Measurements from ENCODE around the gene PSRC1. TPM values are rescaled to one million over a fixed set of nuclear protein-coding genes. Genes with fewer than 3 reads are reported as not detected.

Gene PSRC1
- total RNA-seq, 1 experiment from 2014 or later: 60.3 TPM

GRCh38 chr1:109280862-109281261 lies 2.1 kb downstream of the PSRC1 start:
- Histone ChIP-seq H2BK20ac (ENCODE audit: low read depth, low read length, poor library complexity, severe bottlenecking) (no peak overlapping the region), H4K91ac (ENCODE audit: insufficient read length, low read depth, low read length) (no peak overlapping the region), H2BK120ac (ENCODE audit: low read depth, low read length, poor library complexity, severe bottlenecking) (no peak overlapping the region), H3K56ac (ENCODE audit: insufficient read length, low read depth, low read length) (no peak overlapping the region), H2BK5ac (ENCODE audit: insufficient read length, low read length) (no peak overlapping the region), H3K9me3 (ENCODE audit: control insufficient read depth, low read depth, low read length) (no peaks in the 10 kb centered on the region), H2BK12ac (ENCODE audit: insufficient read length, low read depth, low read length) (no peak overlapping the region), H3K4ac (ENCODE audit: low read depth, low read length) (no peak overlapping the region), H2AK5ac (ENCODE audit: insufficient read length, low read length) (no peak overlapping the region), H4K20me1 (ENCODE audit: control insufficient read depth, insufficient read depth, insufficient read length) (no peaks in the 10 kb centered on the region), H2BK15ac (ENCODE audit: low read depth, low read length) (no peak overlapping the region), H2AFZ (ENCODE audit: low read length) (no peak overlapping the region), H3K4me2 (ENCODE audit: insufficient read depth, insufficient read length, low read length) (no peak overlapping the region), H3K23ac (ENCODE audit: insufficient read length, low read depth, low read length) (no peak overlapping the region), H4K5ac (ENCODE audit: insufficient read length, low read depth, low read length) (no peak overlapping the region), H3K79me2 (ENCODE audit: insufficient read depth, low read length) (peaks cover 2% of the 10 kb centered on the region; the same call in 1 of the 2 replicates), H3K27ac (ENCODE audit: insufficient read length, low read depth, low read length) (no peak overlapping the region), H3K27me3 (ENCODE audit: insufficient read depth, low read length) (no peaks in the 10 kb centered on the region), H4K8ac (replicated peaks; ENCODE audit: insufficient read length, low read depth, low read length) (no peak overlapping the region), H3K23me2 (ENCODE audit: insufficient read length, low read depth, low read length, poor library complexity, severe bottlenecking) (peaks cover 13% of the 10 kb centered on the region), H3T11ph (ENCODE audit: low read length) (no peak overlapping the region), H3K9ac (ENCODE audit: extremely low read depth, insufficient read length, low read length) (no peak overlapping the region), H3K79me1 (ENCODE audit: insufficient read depth, low read depth, low read length, poor library complexity, severe bottlenecking) (peaks cover 5% of the 10 kb centered on the region), H3K18ac (ENCODE audit: insufficient read length, low read depth, low read length) (no peak overlapping the region), H3K4me1 (ENCODE audit: insufficient read depth, low read length) (peaks cover 3% of the 10 kb centered on the region; the same call in 1 of the 2 replicates), H3K14ac (ENCODE audit: insufficient read depth, low read length) (no peak overlapping the region)
- Mint-ChIP-seq H3K4me3 (peak overlapping the region in 1 of 2 experiments; percentile 99; a peak in 1 of 5 replicates), H3K4me1 (peaks cover 38 to 47% of the 10 kb centered on the region in 2 experiments), H3K27me3 (ENCODE audit: low read depth) (no peaks in the 10 kb centered on the region), H3K27ac (no peak overlapping the region; a peak in 1 of 7 replicates), H3K36me3 (ENCODE audit: insufficient read depth in 1 of 3, low read depth in 3 of 3) (peaks cover 18 to 31% (median 30%) of the 10 kb centered on the region in 3 experiments), H3K9me3 (no peaks in the 10 kb centered on the region; a peak in 2 of 5 replicates)
- no CpG with 5 or more reads among the region's 12 CpGs for WGBS (ENCODE audit: extremely low coverage, insufficient read length, low lambda C conversion rate)
- no peak for DNase-seq
- TF ChIP-seq, protein P1, sequence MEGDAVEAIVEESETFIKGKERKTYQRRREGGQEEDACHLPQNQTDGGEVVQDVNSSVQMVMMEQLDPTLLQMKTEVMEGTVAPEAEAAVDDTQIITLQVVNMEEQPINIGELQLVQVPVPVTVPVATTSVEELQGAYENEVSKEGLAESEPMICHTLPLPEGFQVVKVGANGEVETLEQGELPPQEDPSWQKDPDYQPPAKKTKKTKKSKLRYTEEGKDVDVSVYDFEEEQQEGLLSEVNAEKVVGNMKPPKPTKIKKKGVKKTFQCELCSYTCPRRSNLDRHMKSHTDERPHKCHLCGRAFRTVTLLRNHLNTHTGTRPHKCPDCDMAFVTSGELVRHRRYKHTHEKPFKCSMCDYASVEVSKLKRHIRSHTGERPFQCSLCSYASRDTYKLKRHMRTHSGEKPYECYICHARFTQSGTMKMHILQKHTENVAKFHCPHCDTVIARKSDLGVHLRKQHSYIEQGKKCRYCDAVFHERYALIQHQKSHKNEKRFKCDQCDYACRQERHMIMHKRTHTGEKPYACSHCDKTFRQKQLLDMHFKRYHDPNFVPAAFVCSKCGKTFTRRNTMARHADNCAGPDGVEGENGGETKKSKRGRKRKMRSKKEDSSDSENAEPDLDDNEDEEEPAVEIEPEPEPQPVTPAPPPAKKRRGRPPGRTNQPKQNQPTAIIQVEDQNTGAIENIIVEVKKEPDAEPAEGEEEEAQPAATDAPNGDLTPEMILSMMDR (conservative IDR thresholded peaks at IDR 0.05): no peak

Measured in H9 (cell line).